CD4-positive, alpha-beta T cell treated with Interleukin-17A for 4 hours (primary cell): ENCODE results near the gene NCAN.
"Not testable (repeated sequence)": the region's sequence is repeated elsewhere in the genome, so short reads cannot be mapped to it uniquely, and the experiment has no call there.

Experiments
- DNase-seq: peaks from one replicate; pipeline ENCODE4 v3.0.0-alpha.2; 2020; ENCODE audit warnings: mixed read lengths

NCAN gene

DNA sequence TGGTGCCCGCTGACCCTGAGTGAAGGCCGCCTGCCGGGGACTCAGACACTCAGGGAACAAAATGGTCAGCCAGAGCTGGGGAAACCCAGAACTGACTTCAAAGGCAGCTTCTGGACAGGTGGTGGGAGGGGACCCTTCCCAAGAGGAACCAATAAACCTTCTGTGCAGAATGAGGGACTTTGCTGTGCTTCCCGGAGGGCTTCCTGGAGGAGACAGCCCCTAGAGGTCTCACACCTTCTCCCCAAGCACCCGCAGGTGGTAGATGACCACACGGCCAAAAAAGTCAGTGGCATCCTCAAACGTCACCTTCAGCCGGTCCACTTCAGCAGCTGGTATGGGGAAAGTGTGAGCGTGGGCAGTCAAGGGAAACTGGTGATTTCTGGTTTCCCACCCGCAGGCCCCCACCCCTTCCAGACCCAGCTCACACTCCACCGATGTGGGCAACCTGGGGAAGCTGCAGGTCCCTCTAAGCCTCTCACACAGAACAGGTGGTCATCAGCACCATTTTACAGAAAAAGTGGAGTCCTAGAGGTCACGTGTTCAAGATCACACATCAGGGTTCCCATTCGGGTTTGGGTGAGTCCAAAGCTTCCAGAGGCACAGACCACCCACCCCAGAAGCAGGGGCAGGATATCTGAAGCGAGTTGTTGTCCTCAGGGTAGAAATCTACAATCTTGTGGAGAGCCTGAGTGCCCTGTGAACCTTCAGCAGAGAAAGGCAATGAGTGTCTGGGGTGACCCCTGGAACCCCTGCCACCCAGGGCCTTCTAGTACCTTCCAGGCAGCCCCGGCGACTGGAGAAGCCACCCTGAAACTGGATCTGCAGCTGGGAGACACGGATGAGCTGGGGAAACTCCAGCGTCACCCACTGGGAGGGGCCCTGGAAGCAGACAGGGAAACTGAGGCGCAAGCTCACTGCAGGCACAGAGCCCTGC lies 9.8 kb upstream of the NCAN start:
- no peak for DNase-seq

GRCh38 chr19:19202707-19203011 lies 9.1 kb upstream of the NCAN start:
- no peak for DNase-seq

DNA sequence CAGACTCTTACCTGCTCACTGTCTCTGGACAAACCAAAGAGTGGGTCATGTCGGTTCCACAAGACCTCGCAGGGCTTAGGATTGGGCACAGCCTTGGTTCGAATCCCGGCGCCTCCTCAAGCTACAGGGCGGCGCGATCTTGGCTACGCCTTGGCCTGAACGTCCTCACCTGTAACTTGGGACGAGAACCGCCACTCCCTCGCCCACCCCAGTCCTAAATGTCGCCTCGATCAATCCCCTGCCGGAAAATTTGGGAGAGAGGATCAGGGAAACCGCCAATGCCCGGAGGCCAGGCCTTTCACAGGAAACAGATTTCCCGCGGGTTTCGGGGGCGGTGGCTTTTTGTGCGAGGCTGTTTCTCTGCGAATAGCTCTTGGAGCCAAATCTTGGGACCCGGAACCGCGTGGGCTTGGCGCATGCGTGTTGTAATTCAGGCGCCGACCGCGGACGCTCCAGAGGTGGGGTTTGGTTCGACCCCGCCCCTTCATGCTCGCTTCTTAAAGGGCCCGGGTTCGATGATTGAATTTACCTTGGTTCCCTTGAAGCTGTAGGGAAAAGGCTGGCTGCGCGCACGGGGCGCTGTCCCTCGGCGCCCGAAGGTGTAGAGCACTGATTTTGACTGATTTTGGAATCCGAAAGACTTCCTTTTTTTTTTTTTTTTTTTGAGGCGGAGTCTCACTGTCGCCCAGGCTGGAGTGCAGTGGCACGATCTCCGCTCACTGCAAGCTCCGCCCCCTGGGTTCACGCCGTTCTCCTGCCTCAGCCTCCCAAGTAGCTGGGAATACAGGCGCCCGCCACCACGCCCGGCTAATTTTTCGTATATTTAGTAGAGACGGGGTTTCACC lies 8.5 kb upstream of the NCAN start, which contains the start of gene NR2C2AP:
NR2C2AP (minus strand) TSS at position 403 of the 845 bp plus-strand sequence; CDS start at position 49, 354 bp downstream.
- peak; percentile 97 for DNase-seq

GRCh38 chr19:19204181-19204580 lies 7.6 kb upstream of the NCAN start:
- no peak for DNase-seq

DNA sequence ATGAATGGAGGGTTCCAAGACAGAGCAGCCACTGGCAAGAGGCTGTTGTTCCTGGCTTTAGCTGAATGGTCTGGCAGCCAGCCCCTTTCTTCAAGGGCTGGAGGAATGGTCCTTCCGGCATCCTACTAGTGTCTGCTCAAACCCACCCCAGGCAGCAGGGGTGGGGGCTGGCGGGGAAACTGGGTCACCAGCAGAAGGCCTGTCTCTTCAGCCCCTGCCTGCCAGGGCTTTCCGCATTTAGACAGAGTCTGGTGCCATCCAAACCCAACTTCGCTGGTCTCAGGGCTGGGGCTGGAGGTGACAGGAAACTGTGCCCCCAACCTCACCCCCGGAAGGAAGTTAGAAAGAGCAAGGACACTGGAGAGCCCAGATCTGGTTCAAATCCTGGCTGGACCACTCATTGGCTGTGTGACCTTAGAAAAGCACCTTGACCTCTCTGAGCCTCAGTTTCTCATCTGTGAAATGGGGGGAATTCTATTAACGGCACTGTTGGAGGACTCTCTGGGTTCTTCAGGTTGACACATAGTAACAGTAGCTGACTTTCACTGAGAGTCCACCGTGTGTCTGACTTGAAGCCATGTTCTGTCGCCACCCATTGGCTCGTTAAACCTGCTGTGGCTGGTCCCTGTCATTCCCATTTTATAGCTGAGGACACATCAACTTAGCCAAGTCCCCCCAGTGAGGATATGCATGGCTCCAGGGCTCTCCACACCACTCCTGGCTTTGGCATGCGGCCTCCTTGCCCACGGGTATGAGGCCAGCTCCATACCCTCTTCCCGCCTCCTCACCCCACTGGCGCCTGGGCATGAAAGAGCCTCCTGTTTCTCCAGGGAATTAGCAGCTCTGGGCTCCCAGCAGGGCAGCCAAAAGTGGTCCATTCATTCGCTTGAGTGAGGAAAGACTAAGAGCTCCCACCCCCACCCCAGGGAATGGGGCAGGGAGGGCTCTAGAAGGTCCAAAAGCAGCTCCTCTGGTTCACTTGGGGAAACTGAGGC lies 6.0 kb upstream of the NCAN start:
- no peak for DNase-seq

GRCh38 chr19:19206938-19207337 lies 4.8 kb upstream of the NCAN start:
- DNase-seq: no peak

GRCh38 chr19:19207637-19208572 lies 3.9 kb upstream of the NCAN start:
- no peak for DNase-seq

GRCh38 chr19:19209372-19209771 lies 2.4 kb upstream of the NCAN start:
- DNase-seq: no peak

DNA sequence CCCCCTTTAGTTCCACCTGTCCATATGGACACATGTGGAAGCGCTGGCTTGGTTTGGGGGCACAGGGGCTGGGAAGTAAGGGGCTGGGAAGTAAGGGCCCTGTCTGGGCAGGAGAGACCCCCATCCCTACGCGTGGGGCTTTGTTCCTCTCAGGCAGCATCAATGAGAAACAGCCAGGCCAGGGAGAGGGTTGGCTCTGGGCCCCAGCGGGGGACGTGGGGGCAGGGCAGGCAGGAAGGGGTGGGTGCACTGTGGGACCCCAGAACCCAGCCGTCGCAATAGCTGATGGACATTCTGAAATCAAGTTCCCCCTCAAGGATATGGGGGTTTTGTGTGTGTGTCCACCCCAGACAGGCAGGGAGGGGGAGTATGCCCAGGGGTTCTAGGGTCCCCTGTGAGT lies 1.2 kb downstream of the NCAN start:
- no peak for DNase-seq

DNA sequence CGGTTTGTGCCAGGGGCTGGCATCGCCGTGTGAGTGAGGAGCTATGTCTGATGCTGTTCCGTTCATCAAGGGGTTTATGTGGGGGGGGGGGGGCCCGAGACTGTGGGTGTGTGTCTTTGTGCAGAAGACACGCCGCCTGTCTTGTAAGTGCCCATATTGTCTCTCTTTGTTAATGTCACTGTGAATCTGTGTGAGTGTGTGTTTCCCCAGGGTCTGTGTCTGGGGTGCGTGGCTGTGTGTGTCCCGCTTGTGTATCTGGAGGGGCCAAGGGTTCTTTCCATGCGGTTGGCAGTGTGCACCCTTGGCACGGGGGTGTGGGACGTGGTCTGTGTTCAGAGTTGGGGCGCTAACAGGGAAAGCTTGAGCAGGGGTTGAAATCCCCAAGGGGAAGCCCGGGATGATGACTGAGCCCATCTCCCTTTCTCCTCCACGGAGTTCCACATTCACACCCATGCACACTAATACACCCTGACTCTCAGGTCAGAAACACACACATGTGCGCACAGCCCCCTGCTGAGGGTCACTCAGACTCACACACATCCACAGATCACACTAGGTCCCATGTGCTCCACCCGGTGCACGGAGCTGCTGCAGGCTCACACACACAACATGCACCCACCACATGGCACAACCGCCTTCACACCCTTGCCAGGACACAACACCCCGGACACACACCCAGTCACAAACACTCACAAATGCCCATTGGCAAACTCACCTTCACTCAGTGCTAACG lies 1.8 kb downstream of the NCAN start:
- DNase-seq: no peak

DNA sequence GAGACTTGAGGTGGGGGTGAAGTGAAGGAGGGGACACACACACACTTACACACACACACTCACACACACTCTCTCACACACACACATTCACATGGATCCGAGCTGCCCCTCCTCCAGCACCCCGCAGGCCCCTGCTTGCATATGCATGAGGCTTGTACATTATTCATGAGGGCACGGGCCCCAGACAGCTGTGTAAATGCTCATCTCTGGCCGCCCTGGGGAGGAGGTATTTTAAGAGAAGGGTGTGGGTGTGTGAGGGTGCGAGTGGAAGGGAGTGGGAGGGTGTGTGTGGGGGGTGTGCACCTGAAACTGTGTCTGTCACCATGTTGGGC lies 2.4 kb downstream of the NCAN start:
- no peak for DNase-seq

- DNase-seq: peak; percentile 38
Measured at GRCh38 chr19:19214892-19215291, 3.1 kb downstream of the NCAN start.

DNA sequence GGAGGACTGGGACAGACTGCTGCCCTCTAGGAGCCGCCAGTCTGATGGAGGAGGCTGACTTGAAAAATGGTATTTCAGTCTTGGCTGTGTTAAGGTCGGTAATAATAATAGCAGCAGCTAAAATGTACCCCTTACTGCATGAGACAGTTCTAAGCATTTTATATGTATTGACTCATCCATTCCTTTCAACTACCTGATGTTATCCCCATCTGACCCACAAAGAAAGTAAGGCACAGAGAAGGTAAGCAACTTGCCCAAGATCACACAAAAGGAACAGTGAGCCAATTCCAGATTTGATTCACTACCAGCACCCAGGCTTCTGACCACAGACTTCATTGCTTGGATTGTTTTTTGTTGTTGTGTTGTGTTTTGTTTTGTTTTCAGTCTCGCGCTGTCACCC lies 4.0 kb downstream of the NCAN start:
- DNase-seq: no peak

GRCh38 chr19:19217099-19217498 lies 5.3 kb downstream of the NCAN start:
- DNase-seq: no peak

DNA sequence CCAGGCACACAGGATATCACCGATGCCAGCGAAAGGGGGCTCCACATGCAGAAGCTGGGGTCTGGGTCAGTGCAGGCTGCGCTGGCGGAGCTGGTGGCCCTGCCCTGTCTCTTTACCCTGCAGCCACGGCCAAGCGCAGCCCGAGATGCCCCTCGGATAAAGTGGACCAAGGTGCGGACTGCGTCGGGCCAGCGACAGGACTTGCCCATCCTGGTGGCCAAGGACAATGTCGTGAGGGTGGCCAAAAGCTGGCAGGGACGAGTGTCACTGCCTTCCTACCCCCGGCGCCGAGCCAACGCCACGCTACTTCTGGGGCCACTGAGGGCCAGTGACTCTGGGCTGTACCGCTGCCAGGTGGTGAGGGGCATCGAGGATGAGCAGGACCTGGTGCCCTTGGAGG lies 7.2 kb downstream of the NCAN start:
- DNase-seq: no peak

GRCh38 chr19:19221000-19221399 lies 9.2 kb downstream of the NCAN start:
- not testable (repeated sequence) for DNase-seq

- DNase-seq: no peak
Measured at GRCh38 chr19:19223060-19223459, 11.3 kb downstream of the NCAN start.

- no peak for DNase-seq
Measured at GRCh38 chr19:19223636-19224035, 11.9 kb downstream of the NCAN start.

DNA sequence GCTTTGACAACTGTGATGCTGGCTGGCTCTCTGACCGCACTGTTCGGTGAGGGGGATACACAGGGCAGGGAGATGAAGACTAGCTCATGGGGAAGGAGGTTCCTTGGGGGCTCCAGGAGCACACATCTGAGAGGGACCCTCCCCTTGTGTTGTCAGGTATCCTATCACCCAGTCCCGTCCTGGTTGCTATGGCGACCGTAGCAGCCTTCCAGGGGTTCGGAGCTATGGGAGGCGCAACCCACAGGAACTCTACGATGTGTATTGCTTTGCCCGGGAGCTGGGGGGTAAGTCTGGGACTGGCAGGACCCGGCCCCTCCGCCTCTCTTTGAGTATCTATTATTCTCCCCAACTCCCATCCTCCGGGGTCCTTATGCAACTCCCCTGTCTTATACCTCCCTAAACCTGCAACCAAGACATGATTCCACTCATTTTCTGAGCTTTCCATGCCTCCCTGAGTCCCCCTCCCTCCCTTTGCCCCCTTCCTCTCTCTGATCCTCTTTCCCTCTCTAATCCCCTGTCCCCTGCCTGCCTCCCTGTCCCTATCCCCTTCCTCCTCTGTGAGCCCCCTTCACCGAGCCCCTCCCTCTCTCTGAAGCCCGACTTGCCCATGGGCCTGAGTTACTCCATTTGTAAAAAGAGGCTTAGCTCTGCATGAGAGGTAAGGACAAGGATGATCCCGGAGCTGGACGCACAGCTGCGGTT lies 12.5 kb downstream of the NCAN start:
- no peak for DNase-seq

DNA sequence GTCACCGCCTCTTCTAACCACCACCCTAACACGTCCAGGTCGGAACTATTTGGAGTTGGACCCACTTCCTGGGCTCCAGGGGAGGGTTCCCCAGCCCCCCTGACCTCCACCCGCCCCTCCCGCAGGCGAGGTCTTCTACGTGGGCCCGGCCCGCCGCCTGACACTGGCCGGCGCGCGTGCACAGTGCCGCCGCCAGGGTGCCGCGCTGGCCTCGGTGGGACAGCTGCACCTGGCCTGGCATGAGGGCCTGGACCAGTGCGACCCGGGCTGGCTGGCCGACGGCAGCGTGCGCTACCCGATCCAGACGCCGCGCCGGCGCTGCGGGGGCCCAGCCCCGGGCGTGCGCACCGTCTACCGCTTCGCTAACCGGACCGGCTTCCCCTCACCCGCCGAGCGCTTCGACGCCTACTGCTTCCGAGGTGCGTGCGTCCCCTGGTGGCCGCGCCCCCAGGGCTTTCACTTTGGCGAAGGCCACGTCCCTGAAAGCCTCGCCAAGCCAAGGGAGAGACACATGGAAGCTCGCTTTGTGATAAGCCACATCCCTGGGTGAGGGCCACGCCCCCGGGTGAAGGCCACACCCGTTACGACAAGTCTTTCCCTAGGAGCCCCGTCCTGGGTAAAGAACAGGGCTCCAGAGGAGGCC lies 13.2 kb downstream of the NCAN start:
- DNase-seq: peak; percentile 85
